Lung (tissue), 13 donors: ENCODE results near the gene NARF. TPM values are rescaled to one million over a fixed set of nuclear protein-coding genes. Genes with fewer than 3 reads are reported as not detected.
"Not testable (repeated sequence)": the region's sequence is repeated elsewhere in the genome, so short reads cannot be mapped to it uniquely, and the experiment has no call there.

Experiments used
- ATAC-seq: fragments of 200-7000 bp; cut with Tn5 transposase; one replicate; pipeline ENCODE4 v1.9.1; 2020; ENCODE audit warnings: moderate number of reproducible peaks; ENCODE audit not compliant: insufficient read depth, low FRiP score
- DNase-seq, 3 donors: peaks; one replicate each; pipeline ENCODE4 v3.0.0-alpha.2; 2013 to 2017
- H3K27ac ChIP-seq, 2 donors: one replicate each; pipeline ENCODE4 v1.5.1; 2013; ENCODE audit warnings: mild to moderate bottlenecking in 2 of 2, moderate library complexity in 2 of 2, control low read depth in 1 of 2, inconsistent platforms in 1 of 2, low read depth in 1 of 2, low read length in 1 of 2
- H3K27me3 ChIP-seq, 3 donors: one replicate each; pipeline ENCODE4 v1.5.1; 2013; ENCODE audit warnings: low read length in 2 of 3; ENCODE audit not compliant: control insufficient read depth in 3 of 3, insufficient read depth in 3 of 3
- H3K36me3 ChIP-seq, 4 donors: one replicate each; pipeline ENCODE4 v1.5.1; 2013; ENCODE audit warnings: low read length in 4 of 4, mild to moderate bottlenecking in 1 of 4, moderate library complexity in 1 of 4; ENCODE audit not compliant: control insufficient read depth in 4 of 4, insufficient read depth in 4 of 4
- H3K4me1 ChIP-seq, 5 donors: one replicate each; pipeline ENCODE4 v1.5.1; 2013; ENCODE audit warnings: low read length in 5 of 5, mild to moderate bottlenecking in 2 of 5, moderate library complexity in 1 of 5; ENCODE audit not compliant: control insufficient read depth in 5 of 5, insufficient read depth in 5 of 5
- H3K4me3 ChIP-seq: one replicate; pipeline ENCODE4 v1.5.1; 2013; ENCODE audit warnings: mild to moderate bottlenecking, control low read depth, moderate library complexity
- H3K9ac ChIP-seq, 2 donors: one replicate each; pipeline ENCODE4 v1.5.1; 2013; ENCODE audit warnings: low read length in 2 of 2, control low read depth in 1 of 2; ENCODE audit not compliant: insufficient read depth in 1 of 2
- H3K9me3 ChIP-seq, 4 donors: one replicate each; pipeline ENCODE4 v1.5.1; 2013; ENCODE audit warnings: low read length in 3 of 4, mild to moderate bottlenecking in 1 of 4, moderate library complexity in 1 of 4; ENCODE audit not compliant: control insufficient read depth in 4 of 4, insufficient read depth in 3 of 4
- WGBS, 2 donors: extraction: QIAGEN DNeasy Blood & Tissue Kit; methylation state at CpG; one replicate each; pipeline ENCODE4 v1.1.7; 2013; 5-methylcytosine and 5-hydroxymethylcytosine counted together
- polyA plus RNA-seq, 2 donors: library from polyadenylated mRNA; stranded (reverse); fragments of 200-250 nt; gene quantifications; one replicate each; pipeline ENCODE4 v1.2.1, GENCODE V29; 2013
- small RNA-seq: library from RNA; depleted of rRNA; stranded (forward); fragments of <200 nt; gene quantifications from one replicate; pipeline ENCODE3, GENCODE V24; 2014; ENCODE audit warnings: low replicate concordance
- total RNA-seq, 2 donors: library from RNA; depleted of rRNA in 1 of 2; stranded (reverse); fragments of >200 nt in 1 of 2; gene quantifications; one replicate each; pipeline ENCODE4 v1.2.1, GENCODE V29; 2014 to 2021
- TF ChIP-seq, protein P1 (sequence below): IDR thresholded peaks from 2 replicates; pipeline ENCODE4 v1.5.1; 2012; ENCODE audit warnings: mild to moderate bottlenecking; ENCODE audit errors: control extremely low read depth, extremely low read depth
- donor health status: control.
- donor health status: control.
- donor health status: Bipolar disorder and iron deficiency.
- donor health status: healthy.
- donor health status: DM: yes; HTN: yes; CAD: no.

NARF gene
- total and polyA plus RNA-seq, 4 donors, result 54.7 to 60.1 (median 58.7) TPM

DNA sequence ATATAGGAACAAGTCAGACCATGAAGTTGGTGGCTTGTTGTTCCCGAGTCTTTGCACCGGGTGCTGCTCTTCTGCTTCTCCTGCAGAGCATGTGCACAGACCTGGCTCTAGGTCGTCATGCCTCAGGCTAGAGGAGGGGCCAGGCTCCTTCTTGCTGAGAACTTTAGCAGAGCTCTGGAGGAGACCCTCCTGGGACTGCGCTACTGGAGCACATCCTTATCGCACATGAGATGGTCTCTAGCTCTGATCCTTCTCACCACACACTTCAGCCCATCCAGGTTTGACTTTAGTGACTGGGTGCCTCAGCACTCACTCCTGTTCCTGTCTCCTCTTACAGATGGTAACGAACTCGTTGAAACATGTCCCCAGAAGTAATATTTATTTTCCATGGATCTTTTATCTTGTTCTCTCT is 75.9 kb downstream of the NARF start:
- Histone ChIP-seq H3K36me3 (no peaks in the 10 kb centered on the region), H3K9ac (no peak overlapping the region), H3K4me3 (no peak overlapping the region), H3K9me3 (peaks cover 0 to 1% (median 0%) of the 10 kb centered on the region in 4 donors), H3K27me3 (no peaks in the 10 kb centered on the region), H3K27ac (no peak overlapping the region), H3K4me1 (peaks cover 15 to 38% (median 28%) of the 10 kb centered on the region in 5 donors)
- DNase-seq (no peak), ATAC-seq (no peak)
- TF ChIP-seq, protein P1, sequence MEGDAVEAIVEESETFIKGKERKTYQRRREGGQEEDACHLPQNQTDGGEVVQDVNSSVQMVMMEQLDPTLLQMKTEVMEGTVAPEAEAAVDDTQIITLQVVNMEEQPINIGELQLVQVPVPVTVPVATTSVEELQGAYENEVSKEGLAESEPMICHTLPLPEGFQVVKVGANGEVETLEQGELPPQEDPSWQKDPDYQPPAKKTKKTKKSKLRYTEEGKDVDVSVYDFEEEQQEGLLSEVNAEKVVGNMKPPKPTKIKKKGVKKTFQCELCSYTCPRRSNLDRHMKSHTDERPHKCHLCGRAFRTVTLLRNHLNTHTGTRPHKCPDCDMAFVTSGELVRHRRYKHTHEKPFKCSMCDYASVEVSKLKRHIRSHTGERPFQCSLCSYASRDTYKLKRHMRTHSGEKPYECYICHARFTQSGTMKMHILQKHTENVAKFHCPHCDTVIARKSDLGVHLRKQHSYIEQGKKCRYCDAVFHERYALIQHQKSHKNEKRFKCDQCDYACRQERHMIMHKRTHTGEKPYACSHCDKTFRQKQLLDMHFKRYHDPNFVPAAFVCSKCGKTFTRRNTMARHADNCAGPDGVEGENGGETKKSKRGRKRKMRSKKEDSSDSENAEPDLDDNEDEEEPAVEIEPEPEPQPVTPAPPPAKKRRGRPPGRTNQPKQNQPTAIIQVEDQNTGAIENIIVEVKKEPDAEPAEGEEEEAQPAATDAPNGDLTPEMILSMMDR, result no peak
- WGBS, 2 donors, result 72 to 74% methylated on average over 7 of the region's 7 CpGs

DNA sequence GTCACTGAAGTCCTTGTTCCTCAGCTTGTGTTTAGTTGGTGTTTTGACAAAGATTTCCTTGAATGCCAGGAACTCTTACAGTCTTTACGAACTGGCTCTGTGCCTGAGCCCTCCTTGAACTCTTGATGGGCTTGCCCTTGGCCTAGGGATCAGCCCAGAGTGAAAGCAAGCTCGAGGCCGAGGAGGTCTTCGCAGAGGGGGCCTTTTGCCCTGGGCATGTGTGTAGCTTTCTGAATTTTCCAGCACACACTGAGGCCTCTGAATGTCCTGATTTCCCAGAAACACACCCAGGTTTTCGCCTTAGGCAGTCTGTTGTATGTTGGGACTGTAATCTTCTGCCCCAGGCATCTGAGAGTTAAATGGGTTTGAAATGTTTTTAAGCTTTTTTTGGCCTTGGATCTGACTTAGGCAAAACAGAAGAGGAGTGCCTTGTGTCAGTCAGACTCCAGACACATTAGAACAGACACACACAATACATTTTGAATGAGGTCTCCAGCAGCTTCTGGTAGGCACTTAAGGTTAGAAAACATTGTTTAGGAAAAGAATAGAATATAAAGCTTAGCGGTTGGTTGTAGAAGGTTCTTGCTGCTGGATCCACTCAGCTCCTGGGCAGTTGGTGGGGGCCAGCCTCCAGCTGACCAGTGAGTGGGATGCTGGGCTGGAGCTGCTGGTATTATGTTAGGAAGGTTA is 78.1 kb downstream of the NARF start:
- WGBS, 2 donors, result 24 to 50% methylated on average over 6 of the region's 6 CpGs
- H3K9ac ChIP-seq, result peak overlapping the region; percentile 41 to 84
- no peak overlapping the region for H3K4me3 ChIP-seq
- TF ChIP-seq, protein P1, result no peak
- no peaks in the 10 kb centered on the region for H3K27me3 ChIP-seq
- ATAC-seq, result no peak
- peaks cover 11 to 28% (median 24%) of the 10 kb centered on the region in 5 donors for H3K4me1 ChIP-seq
- peak overlapping the region; percentile 77 to 92 for H3K27ac ChIP-seq
- no peaks in the 10 kb centered on the region for H3K36me3 ChIP-seq
- DNase-seq, result peak; percentile 37 to 73 (median 71)
- peaks cover 0 to 1% (median 0%) of the 10 kb centered on the region in 4 donors for H3K9me3 ChIP-seq

DNA sequence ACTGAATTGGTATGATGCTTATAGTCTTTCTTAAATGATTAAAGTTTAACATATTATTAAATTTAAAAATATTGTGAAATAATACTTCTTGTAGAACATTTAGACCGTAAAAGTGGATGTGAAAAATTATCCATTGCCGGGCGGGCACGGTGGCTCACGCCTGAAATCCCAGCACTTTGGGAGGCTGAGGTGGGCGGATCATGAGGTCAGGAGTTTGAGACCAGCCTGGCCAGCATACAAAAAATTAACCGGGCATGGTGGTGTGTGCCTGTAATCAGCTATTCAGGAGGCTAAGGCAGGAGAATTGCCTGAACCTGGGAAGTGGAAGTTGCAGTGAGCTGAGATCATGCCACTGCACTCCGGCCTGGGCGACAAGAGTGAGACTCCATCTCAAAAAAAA is 78.7 kb downstream of the NARF start:
- H3K27me3 ChIP-seq, H3K36me3 ChIP-seq, H3K9me3 ChIP-seq, DNase-seq, H3K4me3 ChIP-seq, ATAC-seq: not testable (repeated sequence)
- 74 to 88% methylated on average over 9 of the region's 9 CpGs for WGBS, 2 donors
- peaks cover 11 to 28% (median 24%) of the 10 kb centered on the region in 5 donors for H3K4me1 ChIP-seq
- peak overlapping the region in 1 of 2 donors; percentile 84 for H3K9ac ChIP-seq
- H3K27ac ChIP-seq, result peak overlapping the region; percentile 40 to 77

DNA sequence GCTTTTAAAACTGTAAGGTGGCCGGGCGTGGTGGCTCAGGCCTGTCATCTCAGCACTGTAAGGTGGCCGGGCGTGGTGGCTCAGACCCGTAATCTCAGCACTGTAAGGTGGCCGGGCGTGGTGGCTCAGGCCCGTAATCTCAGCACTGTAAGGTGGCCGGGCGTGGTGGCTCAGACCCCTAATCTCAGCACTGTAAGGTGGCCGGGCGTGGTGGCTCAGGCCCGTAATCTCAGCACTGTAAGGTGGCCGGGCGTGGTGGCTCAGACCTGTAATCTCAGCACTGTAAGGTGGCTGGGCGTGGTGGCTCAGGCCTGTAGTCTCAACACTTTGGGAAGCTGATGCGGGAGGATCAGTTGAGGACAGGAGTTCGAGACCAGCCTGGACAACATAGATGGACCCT is 80.5 kb downstream of the NARF start:
- not testable (repeated sequence) for H3K9me3 ChIP-seq, H3K9ac ChIP-seq, H3K4me3 ChIP-seq, H3K27ac ChIP-seq, H3K36me3 ChIP-seq, DNase-seq, ATAC-seq, H3K27me3 ChIP-seq
- 90 to 94% methylated on average over 18 of the region's 18 CpGs for WGBS, 2 donors
- peaks cover 11 to 34% (median 23%) of the 10 kb centered on the region in 5 donors for H3K4me1 ChIP-seq

Small RNA genes lying within 50 kb of the gene (small RNA-seq; reads per million reads assigned to genes)
- gene RF00019, result not detected

Other genes with a start within 250 kb of the NARF start
- 10 to 100 TPM; 33.2 to 89.4 TPM for gene CCDC57, start 245.9 kb upstream of the NARF start, total RNA-seq
- gene CCDC57, start 245.9 kb upstream of the NARF start, polyA plus RNA-seq, result 100 to 1,000 TPM in 1 of 2 donors, 10 to 100 TPM in 1; 60.4 to 128 TPM
- gene SLC16A3, start 229.7 kb upstream of the NARF start, total RNA-seq, result 100 to 1,000 TPM in 1 of 2 donors, 10 to 100 TPM in 1; 31.0 to 154 TPM
- gene SLC16A3, start 229.7 kb upstream of the NARF start, polyA plus RNA-seq, result 100 to 1,000 TPM in 1 of 2 donors, 10 to 100 TPM in 1; 33.2 to 309 TPM
- gene CSNK1D, start 185.0 kb upstream of the NARF start, total RNA-seq, result 100 to 1,000 TPM in 1 of 2 donors, 10 to 100 TPM in 1; 72.7 to 160 TPM
- gene CSNK1D, start 185.0 kb upstream of the NARF start, polyA plus RNA-seq, result 100 to 1,000 TPM; 110 to 137 TPM
- gene CD7, start 141.1 kb upstream of the NARF start, total RNA-seq, result 1 to 10 TPM; 2.3 to 7.0 TPM
- 10 to 100 TPM in 1 of 2 donors, 1 to 10 TPM in 1; 5.3 to 10.7 TPM for gene CD7, start 141.1 kb upstream of the NARF start, polyA plus RNA-seq
- gene SECTM1, start 125.0 kb upstream of the NARF start, total RNA-seq, result 10 to 100 TPM; 14.7 to 38.0 TPM
- gene SECTM1, start 125.0 kb upstream of the NARF start, polyA plus RNA-seq, result 10 to 100 TPM; 12.5 to 68.6 TPM
- not detected for gene TEX19, start 99.5 kb upstream of the NARF start, total RNA-seq
- under 1 TPM in 1 of 2 donors, not detected in 1; 0.03 TPM for gene TEX19, start 99.5 kb upstream of the NARF start, polyA plus RNA-seq
- under 1 TPM in 1 of 2 donors, not detected in 1; 0.17 TPM for gene UTS2R, start 87.0 kb upstream of the NARF start, total RNA-seq
- not detected for gene UTS2R, start 87.0 kb upstream of the NARF start, polyA plus RNA-seq
- gene HEXD, start 40.4 kb upstream of the NARF start, total RNA-seq, result 10 to 100 TPM; 36.9 to 37.8 TPM
- gene HEXD, start 40.4 kb upstream of the NARF start, polyA plus RNA-seq, result 10 to 100 TPM; 28.4 to 57.3 TPM
- gene OGFOD3, start 40.2 kb upstream of the NARF start, total RNA-seq, result 10 to 100 TPM; 20.6 to 41.6 TPM
- gene OGFOD3, start 40.2 kb upstream of the NARF start, polyA plus RNA-seq, result 10 to 100 TPM; 28.2 to 31.4 TPM
- gene CYBC1, start 8.0 kb upstream of the NARF start, total RNA-seq, result 100 to 1,000 TPM in 1 of 2 donors, 10 to 100 TPM in 1; 76.4 to 108 TPM
- gene CYBC1, start 8.0 kb upstream of the NARF start, polyA plus RNA-seq, result 100 to 1,000 TPM in 1 of 2 donors, 10 to 100 TPM in 1; 37.4 to 144 TPM
- 10 to 100 TPM; 40.4 to 59.8 TPM for gene FOXK2, start 61.0 kb downstream of the NARF start, total RNA-seq
- 10 to 100 TPM; 23.4 to 26.4 TPM for gene FOXK2, start 61.0 kb downstream of the NARF start, polyA plus RNA-seq
- gene WDR45B, start 189.7 kb downstream of the NARF start, total RNA-seq, result 10 to 100 TPM; 63.2 to 92.8 TPM
- gene WDR45B, start 189.7 kb downstream of the NARF start, polyA plus RNA-seq, result 10 to 100 TPM; 39.6 to 66.7 TPM
- gene RAB40B, start 240.0 kb downstream of the NARF start, total RNA-seq, result 10 to 100 TPM; 10.3 to 12.2 TPM
- gene RAB40B, start 240.0 kb downstream of the NARF start, polyA plus RNA-seq, result 1 to 10 TPM; 4.9 to 7.8 TPM